ENCODE results near the gene STPG2. TPM values are rescaled to one million over a fixed set of nuclear protein-coding genes. Genes with fewer than 3 reads are reported as not detected.

Gene STPG2
- total and polyA plus RNA-seq, 12 donors, result 0.04 to 0.58 (median 0.36) TPM

GRCh38 chr4:97593248-97593647 is 550.0 kb downstream of the STPG2 start:
- intact Hi-C loops (cut with DNase I), result no loop called here
- peaks cover 0 to 29% (median 7%) of the 10 kb centered on the region in 11 donors for H3K9me3 ChIP-seq
- no peak for TF ChIP-seq CTCF (IDR thresholded peaks at IDR 0.05)
- DNase-seq, result no peak
- no peak overlapping the region for H3K27ac ChIP-seq
- no peaks in the 10 kb centered on the region for H3K27me3 ChIP-seq
- ATAC-seq, result no peak
- no peak overlapping the region for H3K4me3 ChIP-seq
- WGBS, 2 donors, result 95% methylated on average over 9 of the region's 9 CpGs
- no peaks in the 10 kb centered on the region for H3K4me1 ChIP-seq
- no peaks in the 10 kb centered on the region for H3K36me3 ChIP-seq

- Histone ChIP-seq H3K9me3 (peaks cover 0 to 24% (median 0%) of the 10 kb centered on the region in 11 donors), H3K4me3 (no peak overlapping the region), H3K36me3 (no peaks in the 10 kb centered on the region), H3K27ac (no peak overlapping the region), H3K4me1 (no peaks in the 10 kb centered on the region), H3K27me3 (no peaks in the 10 kb centered on the region)
- no peak for ATAC-seq
- DNase-seq, result no peak
- intact Hi-C loops (cut with DNase I), result no loop called here
- no peak for TF ChIP-seq CTCF (IDR thresholded peaks at IDR 0.05)
- WGBS, 2 donors, result 78 to 84% methylated on average over 4 of the region's 4 CpGs
Measured at GRCh38 chr4:97590266-97590665, 553.0 kb downstream of the STPG2 start.

- H3K36me3 ChIP-seq, result no peaks in the 10 kb centered on the region
- DNase-seq (no peak), ATAC-seq (no peak)
- no peak overlapping the region for H3K4me3 ChIP-seq
- WGBS, 2 donors, result 94% methylated on average over 5 of the region's 5 CpGs
- TF ChIP-seq CTCF (IDR thresholded peaks at IDR 0.05), result no peak
- H3K27ac ChIP-seq, result no peak overlapping the region
- H3K9me3 ChIP-seq, result peaks cover 0 to 24% (median 0%) of the 10 kb centered on the region in 11 donors
- intact Hi-C loops (cut with DNase I), result no loop called here
- H3K4me1 ChIP-seq, result no peaks in the 10 kb centered on the region
- H3K27me3 ChIP-seq, result no peaks in the 10 kb centered on the region
Measured at GRCh38 chr4:97589481-97590196, 553.6 kb downstream of the STPG2 start.

- 80 to 87% methylated on average over 2 of the region's 2 CpGs for WGBS, 2 donors
- intact Hi-C loops (cut with DNase I), result no loop called here
Measured at GRCh38 chr4:97587912-97588311, 555.4 kb downstream of the STPG2 start.

More at GRCh38 chr4:97587912-97588311, 555.4 kb downstream of the STPG2 start:
- Histone ChIP-seq H3K27me3 (no peaks in the 10 kb centered on the region), H3K36me3 (no peaks in the 10 kb centered on the region), H3K4me3 (no peak overlapping the region), H3K9me3 (peaks cover 0 to 11% (median 0%) of the 10 kb centered on the region in 11 donors), H3K27ac (no peak overlapping the region), H3K4me1 (no peaks in the 10 kb centered on the region)
- no peak for TF ChIP-seq CTCF (IDR thresholded peaks at IDR 0.05)
- no peak for DNase-seq
- ATAC-seq, result no peak

Data from heart right ventricle (tissue), 16 donors.